Activated CD4-positive, CD25-positive, alpha-beta regulatory T cell treated with anti-CD3 and anti-CD28 coated beads, Interleukin-2, amount 50 U/mL, for 24 hours (primary cell): Measurements from ENCODE around the gene RNF112.

Experiments
- ATAC-seq, 2 donors: fragments of 150-1000 bp; cut with Tn5 transposase; one replicate each; pipeline ENCODE4 v1.10.0; 2021; ENCODE audit warnings: mild to moderate bottlenecking in 1 of 2, moderate library complexity in 1 of 2

RNF112 gene, protein sequence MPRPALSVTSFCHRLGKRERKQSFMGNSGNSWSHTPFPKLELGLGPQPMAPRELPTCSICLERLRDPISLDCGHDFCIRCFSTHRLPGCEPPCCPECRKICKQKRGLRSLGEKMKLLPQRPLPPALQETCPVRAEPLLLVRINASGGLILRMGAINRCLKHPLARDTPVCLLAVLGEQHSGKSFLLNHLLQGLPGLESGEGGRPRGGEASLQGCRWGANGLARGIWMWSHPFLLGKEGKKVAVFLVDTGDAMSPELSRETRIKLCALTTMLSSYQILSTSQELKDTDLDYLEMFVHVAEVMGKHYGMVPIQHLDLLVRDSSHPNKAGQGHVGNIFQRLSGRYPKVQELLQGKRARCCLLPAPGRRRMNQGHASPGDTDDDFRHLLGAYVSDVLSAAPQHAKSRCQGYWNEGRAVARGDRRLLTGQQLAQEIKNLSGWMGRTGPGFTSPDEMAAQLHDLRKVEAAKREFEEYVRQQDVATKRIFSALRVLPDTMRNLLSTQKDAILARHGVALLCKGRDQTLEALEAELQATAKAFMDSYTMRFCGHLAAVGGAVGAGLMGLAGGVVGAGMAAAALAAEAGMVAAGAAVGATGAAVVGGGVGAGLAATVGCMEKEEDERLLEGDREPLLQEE

DNA sequence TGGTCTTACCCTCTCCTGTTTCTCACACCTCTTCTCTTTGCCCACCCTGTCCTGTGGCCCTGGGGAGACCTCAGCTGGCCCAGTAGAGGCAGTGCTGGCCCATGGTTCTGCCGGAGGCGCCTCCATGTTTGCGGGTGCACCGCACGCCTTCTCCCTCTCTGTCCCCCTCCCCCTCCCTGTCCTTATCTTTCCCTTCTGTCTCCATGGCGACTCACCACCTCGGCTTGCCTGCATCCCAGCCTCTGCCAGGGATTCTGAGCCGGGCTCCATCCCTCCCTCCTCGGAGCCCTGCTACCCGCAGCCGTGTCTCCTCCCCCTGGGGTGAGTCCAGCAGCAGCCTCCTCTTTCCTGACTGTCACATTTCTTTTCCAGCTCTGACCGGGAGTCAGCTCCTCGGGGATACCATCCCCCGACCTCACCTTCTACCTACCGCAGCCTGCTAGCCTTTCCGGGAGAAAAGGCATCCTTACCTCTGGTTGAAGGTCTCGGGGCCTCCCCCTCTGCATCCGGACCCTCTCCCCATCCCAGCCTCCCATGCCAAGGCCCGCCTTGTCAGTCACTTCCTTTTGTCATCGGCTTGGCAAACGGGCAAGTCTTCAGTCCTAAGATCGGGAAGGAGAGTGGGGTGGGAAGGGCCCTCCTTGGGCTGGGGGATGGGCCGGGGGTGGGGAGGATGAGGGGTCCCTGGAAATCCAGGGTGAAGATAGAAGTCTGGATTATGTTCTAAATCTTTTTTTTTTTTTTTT is at the start of gene RNF112:
RNF112 (plus strand) TSS at position 358 of the 746 bp plus-strand sequence; CDS start at position 535, 177 bp downstream.
- no peak for ATAC-seq

DNA sequence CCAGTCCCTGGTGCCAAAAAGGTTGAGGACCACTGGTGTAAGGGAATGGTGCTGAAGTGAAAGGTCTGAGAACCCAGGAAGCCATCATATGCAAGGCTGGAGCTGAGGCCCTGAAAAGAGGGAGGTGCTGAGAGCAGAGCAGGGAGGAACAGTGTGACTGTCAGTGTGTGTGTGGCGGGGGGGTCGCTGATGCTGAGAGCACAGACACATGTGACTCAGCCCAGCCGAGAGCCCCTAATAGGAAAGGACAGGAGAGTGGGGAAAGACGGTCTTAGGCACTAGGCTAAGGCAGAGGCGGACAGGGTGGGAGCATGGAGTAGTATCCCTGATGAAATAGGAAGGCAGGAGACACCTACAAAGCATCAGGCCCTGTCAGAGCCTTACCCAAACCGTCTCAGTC is 49.7 kb upstream of the RNF112 start:
- no peak for ATAC-seq

DNA sequence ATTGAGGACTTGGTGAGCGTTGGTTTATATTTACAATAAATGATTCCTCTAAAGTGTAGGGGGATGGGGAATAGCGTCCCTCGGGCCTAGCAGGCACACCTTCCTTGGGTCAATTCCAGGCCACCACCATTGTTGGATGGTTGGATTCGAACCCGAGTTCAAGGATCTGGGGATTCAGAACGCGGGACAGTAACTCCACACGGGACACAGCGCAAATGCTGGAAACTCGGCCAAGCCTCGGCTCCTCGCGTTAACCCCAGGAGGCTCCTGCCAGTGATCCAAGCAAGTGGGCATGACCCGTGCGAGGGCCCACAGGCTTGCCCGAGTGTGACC is 49.1 kb upstream of the RNF112 start:
- no peak for ATAC-seq

DNA sequence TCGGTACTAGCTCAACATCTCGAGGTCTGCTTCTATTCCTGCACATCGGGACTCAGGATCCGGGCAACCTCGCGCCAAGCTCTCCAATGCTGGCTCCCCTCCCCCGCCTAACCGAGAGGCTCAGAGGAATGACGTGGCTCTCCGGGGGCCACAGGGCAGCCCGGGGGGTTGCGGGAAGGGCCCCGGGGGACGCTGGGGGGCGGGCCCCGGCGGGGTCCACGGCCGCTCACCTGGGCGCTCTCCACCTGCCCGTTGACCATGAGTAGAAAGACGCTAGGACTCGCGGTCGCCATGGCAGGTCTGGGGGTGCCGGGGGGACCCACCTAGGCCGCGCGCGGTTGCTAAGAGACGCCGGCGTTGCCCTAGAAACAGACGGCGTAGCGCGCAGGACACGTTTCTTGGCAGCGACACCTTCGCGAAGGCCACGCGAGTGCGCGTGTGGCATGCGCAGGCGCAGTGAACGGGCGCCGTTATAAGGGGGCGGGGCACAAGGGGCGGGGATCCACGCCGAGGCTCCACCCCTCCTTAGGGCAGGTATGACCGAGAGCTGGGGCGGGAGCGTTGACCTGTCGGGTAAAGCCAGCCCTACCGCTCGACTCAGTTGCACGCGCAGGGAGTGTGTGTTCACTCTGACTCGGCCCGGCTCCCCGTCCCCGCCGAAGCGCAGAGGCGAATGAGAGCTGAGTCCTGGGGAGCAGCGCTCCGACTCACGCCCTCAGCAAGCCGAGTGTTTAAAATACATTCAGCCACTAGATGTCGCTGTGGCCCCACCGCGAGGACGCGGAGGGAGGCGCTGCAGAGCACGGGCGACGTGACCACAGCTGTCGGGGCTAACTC is 48.5 kb upstream of the RNF112 start, which contains the start of gene B9D1:
B9D1 (minus strand) TSS at position 447 of the 837 bp plus-strand sequence; CDS start at position 293, 154 bp downstream.
- peak; percentile 85 to 87 for ATAC-seq

DNA sequence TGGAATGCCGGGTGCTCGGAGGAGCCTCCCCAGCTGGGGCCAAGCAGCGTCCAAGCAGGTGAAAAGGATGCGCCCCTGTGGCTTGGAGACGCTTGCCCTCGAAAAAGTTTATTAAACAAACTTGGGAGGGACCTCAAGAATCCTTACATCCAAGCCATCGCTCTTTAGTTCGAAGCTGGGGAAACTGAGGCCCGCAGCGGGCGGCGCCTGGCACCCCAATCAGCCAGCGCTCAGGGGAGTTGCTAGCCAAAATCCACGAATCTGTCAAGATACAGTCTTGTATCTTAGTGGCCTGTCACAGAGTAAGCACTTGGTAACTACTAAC is 48.0 kb upstream of the RNF112 start:
- no peak for ATAC-seq

DNA sequence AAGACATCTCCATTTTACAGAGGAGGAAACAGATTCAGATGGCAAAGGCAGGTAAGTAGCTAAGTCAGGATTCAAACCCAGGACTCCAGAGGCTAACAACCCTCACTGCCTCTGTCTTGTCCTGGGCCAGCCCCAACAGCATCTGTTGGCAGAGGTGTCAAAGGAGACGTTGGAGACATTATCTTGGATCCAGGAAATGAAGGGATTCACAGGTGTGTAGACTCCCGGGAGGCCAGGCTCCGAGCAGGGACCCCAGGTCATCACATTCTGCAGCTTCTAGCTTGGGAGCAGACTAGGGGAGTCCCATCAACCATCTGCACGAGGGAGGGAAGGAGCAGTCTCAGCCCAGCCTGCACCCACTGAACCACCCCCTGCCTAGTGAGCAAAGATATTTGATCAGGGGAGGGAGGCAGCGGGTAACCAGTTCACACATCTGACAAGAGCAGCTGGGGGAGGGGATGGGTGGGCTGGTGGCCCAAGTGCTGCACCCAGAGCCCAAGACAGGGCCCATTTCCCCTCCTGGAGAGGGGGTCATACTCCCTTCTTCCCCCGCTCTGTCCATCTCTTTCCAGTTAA is 47.5 kb upstream of the RNF112 start:
- ATAC-seq: no peak

DNA sequence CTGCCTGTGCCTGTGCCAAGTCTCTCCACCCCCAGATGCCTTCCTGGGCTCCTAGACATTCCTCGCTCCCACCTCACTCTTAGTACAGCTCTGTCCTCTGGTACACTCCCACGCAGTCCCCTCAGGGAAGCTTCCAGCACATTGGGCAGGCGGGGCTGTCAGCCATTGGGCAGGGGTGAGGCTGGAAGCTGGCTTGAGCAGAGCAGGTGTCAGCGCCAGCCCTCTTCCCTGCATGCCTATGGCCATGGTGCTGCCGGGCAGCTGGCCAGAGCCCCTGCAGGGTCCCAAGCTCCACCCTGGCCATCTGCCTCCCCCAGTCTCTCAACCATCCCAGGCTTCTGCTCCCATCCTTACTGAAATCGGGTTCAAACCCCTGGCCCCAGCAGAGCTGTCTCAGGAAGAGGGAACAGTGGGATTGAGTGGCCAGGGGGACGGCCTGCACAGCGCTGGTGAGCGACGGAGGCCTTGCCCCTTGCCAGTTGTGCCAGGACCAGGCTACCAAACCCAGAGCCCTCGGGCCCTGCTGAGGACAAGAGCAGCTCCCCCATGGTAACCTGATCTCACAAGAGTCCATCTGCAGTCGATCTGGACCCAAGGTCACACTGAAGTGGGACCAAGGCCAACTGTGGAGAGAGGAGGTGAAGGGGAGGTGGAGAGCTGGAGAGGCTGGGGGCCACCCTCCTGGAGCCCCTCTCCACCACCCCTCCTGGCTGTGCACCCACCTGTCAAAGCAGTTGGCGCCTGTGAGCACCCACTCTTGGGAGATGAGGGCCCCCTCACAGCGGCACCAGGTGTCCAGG is 46.1 kb upstream of the RNF112 start:
- no peak for ATAC-seq

DNA sequence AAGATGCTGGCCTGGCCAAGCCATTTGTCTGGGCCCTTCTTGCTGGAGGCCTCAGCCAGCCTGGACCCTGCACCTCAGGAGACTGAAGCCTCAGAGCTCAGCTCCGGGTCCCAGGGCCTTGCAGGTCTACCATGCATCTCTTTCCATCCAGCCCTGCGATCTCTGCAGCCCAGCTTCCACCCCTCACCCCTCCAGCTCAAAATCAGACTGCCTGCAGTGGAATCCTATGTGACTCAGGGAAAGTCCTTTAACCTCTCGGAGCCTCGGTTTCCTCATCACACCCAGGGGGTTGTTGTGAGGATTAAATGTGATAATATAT is 45.6 kb upstream of the RNF112 start:
- ATAC-seq: no peak

DNA sequence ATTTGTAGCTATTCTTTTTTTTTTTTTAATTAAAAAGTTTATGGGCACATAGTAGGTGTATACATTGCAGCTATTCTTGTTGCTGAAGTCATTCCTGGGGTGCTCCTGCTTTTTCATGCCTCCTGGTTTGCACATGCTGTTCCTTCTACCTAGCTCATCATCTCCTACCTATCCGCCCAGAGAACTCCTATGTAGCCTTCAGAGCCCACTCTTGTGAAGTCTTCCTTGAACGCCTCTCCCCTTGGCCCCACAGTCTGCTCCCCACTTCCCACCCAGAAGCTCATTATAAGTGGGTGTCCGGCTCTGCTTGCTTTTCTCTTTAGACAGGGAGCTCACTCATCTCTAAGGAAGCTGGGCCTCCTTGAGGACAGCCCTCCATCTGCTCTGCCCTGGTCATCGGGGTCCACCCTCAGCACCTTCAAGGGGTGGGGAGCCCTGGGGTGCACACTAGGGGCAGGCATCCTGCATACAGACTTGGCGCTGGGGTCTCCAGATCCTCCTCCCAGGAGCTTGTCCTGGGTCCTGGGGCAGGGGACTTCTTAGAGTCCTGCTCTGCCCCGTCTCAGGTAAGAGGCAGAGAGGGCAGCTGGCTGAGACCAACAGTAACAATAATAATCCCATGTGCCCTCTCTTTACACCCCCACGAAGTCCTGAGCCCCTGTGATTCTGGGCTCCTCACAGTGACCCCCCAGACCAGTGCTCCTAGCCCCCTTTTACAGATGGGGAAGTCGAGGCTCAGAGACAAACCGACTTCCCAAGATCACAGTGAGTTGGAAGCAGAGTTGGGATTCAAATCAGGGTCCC is 45.0 kb upstream of the RNF112 start:
- no peak for ATAC-seq

DNA sequence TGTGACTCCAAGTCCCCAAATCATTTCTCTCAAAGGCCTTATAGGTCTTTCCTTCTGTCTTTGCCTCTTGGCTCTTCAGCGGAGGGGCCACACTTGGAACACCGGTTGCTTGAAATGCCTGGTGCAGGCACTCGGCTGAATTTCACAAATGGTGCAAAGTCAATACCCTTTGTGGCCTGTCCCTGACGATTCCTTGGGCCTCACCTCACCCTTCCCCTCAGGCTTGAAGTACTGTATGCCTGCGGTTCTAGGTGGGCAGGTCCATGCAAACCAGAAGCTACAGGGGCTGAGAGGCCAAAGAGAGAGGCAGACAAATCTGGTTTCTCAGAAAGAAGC is 44.4 kb upstream of the RNF112 start:
- ATAC-seq: no peak

DNA sequence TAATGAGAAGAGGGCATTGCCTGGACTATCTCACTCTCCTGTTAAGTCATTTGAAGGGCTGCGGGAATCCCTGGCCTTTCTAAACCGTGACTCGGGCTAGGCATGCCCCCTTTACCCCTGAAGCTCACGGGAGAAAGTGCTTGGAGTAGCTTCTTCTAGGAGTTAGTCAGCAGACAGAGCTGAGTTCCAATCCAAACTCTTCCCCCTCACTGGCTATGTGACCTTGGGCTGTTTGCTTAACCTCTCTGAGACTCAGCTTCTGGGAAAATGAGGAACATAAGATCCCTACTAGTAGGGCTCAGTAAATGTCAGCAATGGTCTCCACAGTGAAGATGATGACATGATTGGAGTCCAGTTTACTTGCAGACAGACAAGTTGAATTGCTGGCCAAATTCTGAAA is 42.8 kb upstream of the RNF112 start:
- ATAC-seq: no peak

DNA sequence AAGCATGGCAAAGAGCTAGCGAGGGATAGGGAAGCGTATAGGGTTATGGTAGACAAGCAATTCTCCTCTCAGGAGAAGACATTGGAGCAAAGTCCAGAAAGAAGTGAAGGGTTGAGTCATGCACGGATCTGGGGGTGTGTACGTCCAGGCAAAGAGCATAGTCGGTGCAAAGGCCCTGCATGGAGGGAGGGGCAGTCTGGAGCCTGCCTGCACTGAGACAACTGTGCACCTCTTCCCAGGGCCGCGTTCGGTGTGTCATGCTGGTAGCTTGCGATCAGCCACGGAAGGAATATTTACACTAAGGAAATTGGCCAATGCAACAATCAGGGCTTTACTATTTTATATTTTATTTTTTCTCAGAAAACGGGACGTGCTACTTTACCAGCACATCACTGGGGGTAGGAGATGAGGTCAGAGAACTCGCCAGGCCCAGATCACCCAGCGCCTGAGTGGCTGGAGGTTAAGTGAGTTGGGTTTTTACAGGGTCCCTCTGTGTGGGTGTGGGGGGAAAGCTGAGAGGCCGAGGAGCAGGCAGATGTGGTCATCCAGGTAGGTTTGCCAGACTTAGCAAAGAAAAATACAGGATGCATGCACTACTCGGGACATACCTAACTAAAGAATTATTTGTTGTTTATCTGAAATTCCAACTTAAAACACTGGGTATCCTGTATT is 41.8 kb upstream of the RNF112 start:
- ATAC-seq: no peak

DNA sequence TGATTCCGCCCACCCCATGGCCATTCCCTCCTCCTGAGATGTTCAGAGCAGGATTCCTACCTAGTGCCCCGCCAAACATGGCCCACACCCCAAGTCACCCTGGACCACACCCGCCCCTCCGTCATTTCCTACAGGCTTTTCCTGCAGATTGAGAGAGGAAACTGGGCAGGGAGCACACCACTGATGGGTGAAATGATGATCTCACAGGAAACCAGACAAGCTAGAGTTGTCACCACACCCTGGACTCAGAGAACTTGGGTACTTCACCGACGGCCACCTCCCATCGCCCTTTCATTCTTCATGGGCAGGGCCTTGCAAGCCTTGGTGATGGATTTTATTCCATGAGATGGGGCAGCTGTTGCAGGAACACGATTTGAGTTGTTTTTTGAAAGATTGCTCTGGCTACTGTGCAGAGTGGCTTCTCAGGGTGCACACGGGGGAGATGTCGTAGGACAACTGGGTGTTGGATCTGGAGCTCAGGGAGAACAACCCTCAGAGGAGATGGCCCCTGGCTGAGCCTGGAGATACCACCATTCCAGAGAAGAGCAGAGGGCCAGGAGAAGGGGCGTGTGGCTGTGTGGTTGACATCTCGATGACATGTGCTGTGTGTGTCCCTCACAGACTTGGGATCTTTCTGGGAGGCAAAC is 41.1 kb upstream of the RNF112 start:
- ATAC-seq: no peak

DNA sequence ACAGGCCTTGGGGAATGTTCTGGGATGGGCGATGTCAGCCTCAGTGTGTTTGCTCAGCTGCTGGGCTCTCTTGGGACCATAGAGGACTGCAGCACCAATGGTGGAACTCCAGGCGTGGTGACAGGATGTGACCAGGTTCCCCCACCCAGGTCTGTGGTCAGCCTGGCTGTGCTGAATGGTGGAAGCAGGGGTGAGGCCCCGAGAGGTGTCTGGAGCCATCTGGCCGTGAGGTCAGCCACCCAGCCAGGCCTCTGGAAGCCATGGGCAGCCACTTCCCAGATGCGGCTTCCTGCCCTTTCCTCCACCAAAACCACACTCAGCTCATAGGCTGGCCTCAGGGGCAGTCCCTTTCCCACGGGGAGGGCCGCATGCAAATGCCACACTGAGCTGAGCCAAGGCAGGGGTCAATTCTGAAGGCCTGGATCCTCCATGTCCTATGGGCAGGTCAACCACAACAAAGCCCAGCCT is 40.5 kb upstream of the RNF112 start:
- ATAC-seq: peak in 1 of 2 donors; percentile 33

DNA sequence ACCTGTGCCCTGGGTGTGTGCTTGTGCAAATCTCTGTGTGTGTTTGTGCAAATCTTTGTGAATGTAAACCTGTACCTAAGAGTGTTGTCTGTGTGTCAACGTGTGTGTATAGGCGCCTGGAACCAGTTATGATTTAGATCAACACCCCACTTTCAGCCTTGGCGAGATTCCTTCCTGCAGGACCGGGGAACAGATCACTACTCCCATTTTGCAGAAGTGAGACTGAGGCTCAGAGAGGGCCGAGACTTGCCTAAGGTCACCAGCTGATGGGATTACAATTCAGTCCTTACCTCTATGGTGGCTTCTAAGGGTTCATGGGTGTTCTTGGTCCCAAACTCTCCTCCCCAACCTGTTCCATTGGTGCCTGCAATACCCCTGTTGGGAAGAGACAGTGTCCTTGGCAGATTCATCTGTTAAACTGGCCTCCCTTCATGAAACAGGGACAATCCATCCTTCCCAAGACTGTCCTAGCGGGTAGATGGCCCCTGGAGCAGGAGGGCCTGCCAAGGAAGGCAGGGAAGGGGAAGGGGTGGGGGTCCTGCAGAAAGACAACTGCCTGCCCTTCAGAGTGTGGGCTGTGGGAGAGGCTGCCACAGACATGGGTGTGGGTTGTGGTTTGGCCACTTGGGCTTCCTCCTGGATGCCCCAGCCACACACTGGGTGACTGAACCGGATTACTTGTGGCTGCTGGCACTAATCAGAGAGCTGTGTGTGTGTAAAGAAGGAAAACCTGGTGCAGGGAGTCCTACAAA is 39.6 kb upstream of the RNF112 start:
- no peak for ATAC-seq

DNA sequence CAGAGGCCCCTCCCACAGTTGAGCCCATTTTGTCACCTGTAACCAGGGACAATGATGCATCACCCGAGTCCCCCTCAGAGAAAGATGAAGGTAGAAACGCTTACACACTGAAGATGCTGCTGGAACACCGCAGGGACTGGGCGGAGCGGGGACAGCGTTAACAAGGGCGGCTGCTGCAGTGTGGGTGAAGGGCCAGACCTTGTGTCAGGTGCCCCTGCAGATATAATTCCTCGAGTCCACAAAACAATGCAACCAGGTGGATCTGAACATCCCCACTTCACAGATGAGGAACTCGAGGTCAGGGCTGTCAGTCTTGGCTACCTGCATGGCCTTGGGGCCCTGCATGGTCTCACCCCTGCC is 39.0 kb upstream of the RNF112 start:
- ATAC-seq: no peak

DNA sequence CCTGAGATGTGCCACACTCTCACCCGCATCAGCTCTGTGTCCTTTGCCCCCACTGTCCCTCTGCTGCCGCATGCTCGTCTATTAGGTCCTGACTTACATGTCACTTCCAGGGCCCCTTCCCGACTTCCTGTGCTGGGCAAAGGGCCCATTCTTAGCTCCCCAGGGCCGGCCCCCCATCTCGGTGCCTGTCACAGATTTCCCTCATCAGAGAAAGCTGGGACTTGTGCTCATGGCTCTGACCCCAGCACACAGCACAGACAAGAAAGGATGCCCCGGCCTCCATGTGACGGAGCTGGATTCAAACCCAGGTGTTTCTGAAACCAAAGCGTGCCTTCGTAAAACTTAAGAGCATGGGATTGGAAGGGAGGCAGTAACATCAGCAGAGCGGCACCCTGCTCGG is 38.6 kb upstream of the RNF112 start:
- no peak for ATAC-seq

DNA sequence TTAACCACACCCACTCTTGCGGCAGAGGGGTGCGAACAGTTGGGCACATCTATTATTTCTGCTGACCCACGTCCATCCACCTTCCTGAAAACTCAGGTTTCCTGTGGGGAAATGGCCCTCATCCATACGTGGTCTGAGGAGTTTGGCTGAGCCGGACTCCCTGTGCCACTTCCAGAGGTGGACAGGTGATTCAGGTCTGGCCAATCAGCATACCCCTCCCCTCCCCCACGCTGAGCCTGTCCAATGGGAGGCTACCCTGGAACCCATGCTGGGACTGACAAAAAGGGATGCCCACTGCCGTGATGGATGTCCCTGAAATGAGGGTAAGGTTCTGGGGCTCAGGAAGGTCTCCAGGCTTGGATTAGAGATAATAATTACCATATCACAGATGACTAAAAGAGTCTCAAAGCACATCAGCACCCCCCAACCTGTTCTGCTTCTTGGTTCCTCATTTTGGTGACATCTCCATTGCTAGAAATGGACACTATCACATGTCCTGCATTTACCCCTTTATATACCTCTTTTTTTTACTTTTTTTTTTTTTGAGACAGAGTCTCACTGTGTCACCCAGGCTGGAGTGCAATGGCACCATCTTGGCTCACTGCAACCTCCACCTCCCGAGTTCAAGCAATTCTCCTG is 38.0 kb upstream of the RNF112 start:
- no peak for ATAC-seq

DNA sequence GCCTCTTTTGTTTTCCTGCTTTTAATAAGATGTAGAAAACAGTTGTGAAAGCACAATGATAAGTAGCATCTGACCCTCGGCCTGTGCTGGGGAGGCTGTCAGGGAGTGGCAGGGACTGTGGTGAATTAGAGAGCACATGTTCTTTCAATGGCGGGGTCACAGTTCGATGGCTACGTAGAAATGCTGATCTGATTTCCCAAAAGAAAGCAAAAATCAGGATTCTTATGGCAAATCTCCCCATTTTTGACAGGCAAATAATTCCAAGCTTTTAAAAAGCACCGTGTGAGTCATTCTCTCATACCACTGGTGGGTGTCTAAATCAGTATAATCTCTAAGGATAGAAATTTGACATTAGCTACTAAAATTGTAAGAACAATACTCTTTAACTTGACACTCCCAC is 36.9 kb upstream of the RNF112 start:
- no peak for ATAC-seq
